Activated CD8-positive, alpha-beta memory T cell treated with anti-CD3 and anti-CD28 coated beads, Interleukin-2, amount 10 ng/mL, durations not matched to agents 7 days and 5 days (primary cell): ENCODE results near the gene PEG3. TPM values are rescaled to one million over a fixed set of nuclear protein-coding genes. Genes with fewer than 3 reads are reported as not detected.

Experiments
- ATAC-seq: fragments of 150-1000 bp; cut with Tn5 transposase; one replicate; pipeline ENCODE4 v1.10.0; 2021; ENCODE audit warnings: moderate library complexity
- CTCF ChIA-PET: fragments of 350-600 bp; sonication (Branson Sonifier 250); formaldehyde crosslinking; loops from one replicate; lab custom pipeline; 2021; ENCODE audit warnings: antibody characterized with exemption; lab: Charles Lee
- DNase-seq: peaks from one replicate; pipeline ENCODE4 v3.0.0-alpha.2; 2020
- H3K27ac Mint-ChIP-seq: one replicate; pipeline ENCODE4 v1.8.0; 2021; ENCODE audit warnings: mild to moderate bottlenecking, mixed read lengths
- H3K27me3 Mint-ChIP-seq: one replicate; pipeline ENCODE4 v1.8.0; 2021; ENCODE audit warnings: mixed read lengths
- H3K36me3 Mint-ChIP-seq: one replicate; pipeline ENCODE4 v1.8.0; 2021; ENCODE audit warnings: mild to moderate bottlenecking, mixed read lengths
- H3K4me1 Mint-ChIP-seq: one replicate; pipeline ENCODE4 v1.8.0; 2021; ENCODE audit warnings: mixed read lengths
- H3K4me3 Mint-ChIP-seq: one replicate; pipeline ENCODE4 v1.8.0; 2021; ENCODE audit warnings: mild to moderate bottlenecking, moderate library complexity, mixed read lengths
- H3K9me3 Mint-ChIP-seq: one replicate; pipeline ENCODE4 v1.8.0; 2022; ENCODE audit warnings: low read depth, mixed read lengths
- total RNA-seq, 2 experiments: library from RNA; stranded (reverse); gene quantifications; one replicate each; pipeline ENCODE4 v1.2.3, GENCODE V29; 2021

PEG3 gene
- total RNA-seq, 2 experiments from 2014 or later = not detected

GRCh38 chr19:56811480-56811879 lies 29.0 kb downstream of the PEG3 start:
- Mint-ChIP-seq H3K4me3 (no peak overlapping the region), H3K4me1 (no peaks in the 10 kb centered on the region), H3K9me3 (peaks cover 18% of the 10 kb centered on the region), H3K27me3 (no peaks in the 10 kb centered on the region), H3K27ac (no peak overlapping the region), H3K36me3 (no peaks in the 10 kb centered on the region)
- no peak for ATAC-seq
- CTCF ChIA-PET = no interaction called here
- no peak for DNase-seq

GRCh38 chr19:56810260-56810659 lies 30.3 kb downstream of the PEG3 start:
- H3K4me3 Mint-ChIP-seq = no peak overlapping the region
- H3K36me3 Mint-ChIP-seq = no peaks in the 10 kb centered on the region
- DNase-seq (no peak), ATAC-seq (no peak)
- H3K27ac Mint-ChIP-seq = no peak overlapping the region
- no peaks in the 10 kb centered on the region for H3K4me1 Mint-ChIP-seq
- peaks cover 9% of the 10 kb centered on the region for H3K9me3 Mint-ChIP-seq
- H3K27me3 Mint-ChIP-seq = no peaks in the 10 kb centered on the region
- CTCF ChIA-PET = no interaction called here

GRCh38 chr19:56808717-56809392 lies 31.7 kb downstream of the PEG3 start:
- H3K9me3 Mint-ChIP-seq = peaks cover 13% of the 10 kb centered on the region
- no peaks in the 10 kb centered on the region for H3K4me1 Mint-ChIP-seq
- H3K36me3 Mint-ChIP-seq = no peaks in the 10 kb centered on the region
- H3K27ac Mint-ChIP-seq = no peak overlapping the region
- CTCF ChIA-PET = no interaction called here
- H3K27me3 Mint-ChIP-seq = no peaks in the 10 kb centered on the region
- no peak overlapping the region for H3K4me3 Mint-ChIP-seq
- DNase-seq = no peak
- ATAC-seq = no peak

- ATAC-seq = no peak
- Mint-ChIP-seq H3K4me3 (no peak overlapping the region), H3K9me3 (peaks cover 16% of the 10 kb centered on the region), H3K36me3 (no peaks in the 10 kb centered on the region), H3K27ac (no peak overlapping the region), H3K27me3 (no peaks in the 10 kb centered on the region), H3K4me1 (no peaks in the 10 kb centered on the region)
- DNase-seq = no peak
- CTCF ChIA-PET = no interaction called here
Observed at GRCh38 chr19:56806639-56807038, 33.9 kb downstream of the PEG3 start.

Other genes with a start within 250 kb of the PEG3 start
- gene ZNF71, start 245.4 kb downstream of the PEG3 start, total RNA-seq = 1 to 10 TPM; 5.7 to 6.0 TPM
- not detected for gene SMIM17, start 197.6 kb downstream of the PEG3 start, total RNA-seq
- 1 to 10 TPM; 2.1 to 2.2 TPM for gene ZNF835, start 169.0 kb downstream of the PEG3 start, total RNA-seq
- gene ZIM2, start within 50 bp of the PEG3 start, total RNA-seq = not detected